HG02870 (cell line): ENCODE data around the gene CIT.

Experiments
- ATAC-seq: cut with Tn5 transposase; IDR thresholded peaks from one replicate; pipeline ENCODE4 v1.9.1; 2021; ENCODE audit warnings: mild to moderate bottlenecking, moderate library complexity; ENCODE audit not compliant: unreplicated experiment

Gene CIT

GRCh38 chr12:119864591-119864990 is 12.5 kb downstream of the CIT start:
- ATAC-seq = no peak

GRCh38 chr12:119859241-119859640 is 17.9 kb downstream of the CIT start:
- no peak for ATAC-seq

GRCh38 chr12:119857041-119857591 is 20.0 kb downstream of the CIT start:
- no peak for ATAC-seq

GRCh38 chr12:119850330-119850729 is 26.8 kb downstream of the CIT start:
- ATAC-seq = no peak

GRCh38 chr12:119843100-119843499 is 34.0 kb downstream of the CIT start:
- ATAC-seq = no peak

- ATAC-seq = no peak
These were observed 34.7 kb downstream of the CIT start for GRCh38 chr12:119842380-119842779.

- no peak for ATAC-seq
These were observed 35.5 kb downstream of the CIT start for GRCh38 chr12:119841433-119842210.

- no peak for ATAC-seq
These were observed 36.5 kb downstream of the CIT start for GRCh38 chr12:119840582-119840981.

- ATAC-seq = no peak
These were observed 37.0 kb downstream of the CIT start for GRCh38 chr12:119840168-119840567.

- ATAC-seq = no peak
These were observed 38.1 kb downstream of the CIT start for GRCh38 chr12:119838826-119839600.

GRCh38 chr12:119836781-119837180 is 40.3 kb downstream of the CIT start:
- no peak for ATAC-seq

- ATAC-seq = no peak
These were observed 42.1 kb downstream of the CIT start for GRCh38 chr12:119835068-119835467.

- no peak for ATAC-seq
These were observed 47.7 kb downstream of the CIT start for GRCh38 chr12:119829439-119829838.

GRCh38 chr12:119828300-119828699 is 48.8 kb downstream of the CIT start:
- ATAC-seq = no peak

- ATAC-seq = no peak
These were observed 49.4 kb downstream of the CIT start for GRCh38 chr12:119827760-119828159.

- no peak for ATAC-seq
These were observed 50.3 kb downstream of the CIT start for GRCh38 chr12:119826661-119827445.

- no peak for ATAC-seq
These were observed 51.9 kb downstream of the CIT start for GRCh38 chr12:119825262-119825661.

GRCh38 chr12:119822046-119822445 is 55.1 kb downstream of the CIT start:
- no peak for ATAC-seq

- no peak for ATAC-seq
These were observed 57.8 kb downstream of the CIT start for GRCh38 chr12:119819322-119819721.

- no peak for ATAC-seq
These were observed 59.4 kb downstream of the CIT start for GRCh38 chr12:119817546-119818343.
